Stimulated activated CD4-positive, alpha-beta T cell treated with anti-CD3 and anti-CD28 coated beads, Interleukin-4, amount 100 ng/mL, for 4 hours (primary cell): ENCODE results near the gene SOX30.

ENCODE experiments used
- DNase-seq, 2 experiments: peaks; one replicate each; pipeline ENCODE4 v3.0.0-alpha.2; 2020

The SOX30 gene

GRCh38 chr5:157659868-157660660, 7.8 kb upstream of the SOX30 start:
- DNase-seq: no peak

- no peak for DNase-seq
These were observed 6.7 kb upstream of the SOX30 start for GRCh38 chr5:157658893-157659292.

GRCh38 chr5:157657516-157657915, 5.3 kb upstream of the SOX30 start:
- no peak for DNase-seq

GRCh38 chr5:157651623-157652376, 438 bp downstream of the SOX30 start:
- peak; percentile 77 to 84 for DNase-seq

- no peak for DNase-seq
These were observed 1.1 kb downstream of the SOX30 start for GRCh38 chr5:157650991-157651611.

GRCh38 chr5:157649101-157649500, 3.1 kb downstream of the SOX30 start:
- DNase-seq: no peak

DNA sequence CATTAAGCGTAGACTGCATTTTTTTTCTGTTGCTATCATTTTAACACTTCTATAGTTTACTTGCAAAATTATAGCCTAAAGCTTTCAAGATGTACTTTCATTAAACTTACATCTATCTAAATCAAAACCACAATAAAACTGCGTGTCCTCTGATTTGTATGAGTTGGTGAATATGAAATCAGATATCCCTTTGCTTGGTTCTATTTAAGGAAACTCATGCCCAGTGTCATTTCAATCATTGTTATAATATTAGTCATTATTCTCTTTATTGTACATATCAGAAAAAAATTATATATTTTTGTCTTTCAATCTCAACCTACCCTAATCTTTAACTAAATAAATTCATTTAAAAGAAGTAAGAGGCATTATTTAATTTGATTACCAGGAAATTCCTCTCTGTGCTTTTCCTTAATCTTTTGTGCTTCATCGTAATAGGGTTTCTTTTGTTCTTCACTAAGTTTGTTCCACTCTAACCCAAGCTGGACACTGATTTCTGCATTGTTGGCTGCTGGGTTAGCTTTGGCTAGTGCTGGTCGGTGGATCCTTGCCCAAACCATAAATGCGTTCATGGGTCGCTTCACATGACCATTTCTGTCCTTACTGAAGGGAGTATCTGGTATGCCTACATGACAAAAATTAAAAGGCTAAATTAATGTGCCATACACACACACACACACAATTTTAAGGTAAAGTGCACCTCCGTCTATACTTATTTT, 3.8 kb downstream of the SOX30 start:
- no peak for DNase-seq

DNA sequence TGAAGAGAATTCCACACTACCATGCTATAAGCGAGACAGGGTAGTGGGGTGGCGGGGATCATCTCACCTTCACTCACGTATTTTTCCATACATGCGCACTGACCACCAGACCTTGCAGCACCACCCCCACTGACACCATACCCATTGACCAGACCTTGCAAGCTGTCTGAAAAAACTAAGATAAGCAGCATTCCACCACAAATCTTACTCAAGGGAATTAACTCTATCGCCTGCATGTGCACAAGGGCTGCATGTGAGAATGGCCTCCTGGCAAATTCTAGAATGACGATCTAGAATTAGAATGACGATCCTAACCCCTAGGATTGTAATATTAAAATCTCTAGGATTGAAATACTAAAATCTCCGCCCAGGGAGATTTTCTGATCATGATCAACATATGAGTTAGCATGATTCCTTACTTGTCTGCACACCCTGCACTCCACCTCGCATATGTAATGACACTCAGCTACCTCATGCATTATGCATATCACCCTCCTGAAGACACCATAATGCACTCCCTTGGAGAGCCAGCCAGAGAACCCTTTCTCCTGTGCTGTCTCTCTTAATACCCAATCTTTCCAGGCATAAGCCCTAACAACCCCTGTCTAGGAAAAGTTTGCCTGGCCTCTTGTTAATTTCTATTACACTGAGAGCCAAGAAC, 11.7 kb downstream of the SOX30 start:
- no peak for DNase-seq

GRCh38 chr5:157630341-157630740, 21.9 kb downstream of the SOX30 start:
- no peak for DNase-seq

DNA sequence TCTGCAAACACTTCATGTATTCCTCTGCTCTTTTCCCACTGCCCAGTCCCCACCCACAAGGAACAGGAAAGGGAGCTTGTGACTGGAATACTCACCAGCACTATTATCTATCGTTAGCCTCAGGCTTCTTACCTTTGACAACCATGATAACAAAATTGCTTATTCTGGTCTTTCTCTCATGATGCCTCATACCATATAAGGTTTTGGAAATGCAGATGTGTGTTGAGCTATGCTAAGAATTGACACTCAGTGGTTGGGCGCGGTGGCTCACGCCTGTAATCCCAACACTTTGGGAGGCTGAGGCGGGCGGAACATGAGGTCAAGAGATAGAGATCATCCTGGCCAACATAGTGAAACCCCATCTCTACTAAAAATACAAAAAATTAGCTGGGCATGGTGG, 25.4 kb downstream of the SOX30 start:
- DNase-seq: no peak

- no peak for DNase-seq
These were observed 28.1 kb downstream of the SOX30 start for GRCh38 chr5:157624144-157624543.

DNA sequence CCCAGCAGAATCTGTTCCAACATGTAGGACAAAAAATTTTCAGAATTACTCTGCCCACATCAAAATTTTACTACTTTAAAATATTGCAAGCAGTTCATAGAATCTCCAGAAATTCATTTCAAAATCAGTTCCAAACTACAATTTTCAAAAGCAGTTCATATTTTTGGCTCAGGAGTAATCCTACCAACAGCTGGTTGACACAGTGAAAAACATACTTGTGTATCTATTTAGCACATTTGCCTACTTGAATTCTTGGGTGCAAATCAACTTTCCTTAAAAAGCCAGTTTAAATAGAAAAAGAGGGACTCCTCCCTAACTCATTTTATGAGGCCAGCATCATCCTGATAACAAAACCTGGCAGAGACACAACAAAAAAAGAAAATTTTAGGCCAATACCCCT, 31.5 kb downstream of the SOX30 start:
- DNase-seq: no peak

GRCh38 chr5:157618191-157618765, 34.0 kb downstream of the SOX30 start:
- no peak for DNase-seq

DNA sequence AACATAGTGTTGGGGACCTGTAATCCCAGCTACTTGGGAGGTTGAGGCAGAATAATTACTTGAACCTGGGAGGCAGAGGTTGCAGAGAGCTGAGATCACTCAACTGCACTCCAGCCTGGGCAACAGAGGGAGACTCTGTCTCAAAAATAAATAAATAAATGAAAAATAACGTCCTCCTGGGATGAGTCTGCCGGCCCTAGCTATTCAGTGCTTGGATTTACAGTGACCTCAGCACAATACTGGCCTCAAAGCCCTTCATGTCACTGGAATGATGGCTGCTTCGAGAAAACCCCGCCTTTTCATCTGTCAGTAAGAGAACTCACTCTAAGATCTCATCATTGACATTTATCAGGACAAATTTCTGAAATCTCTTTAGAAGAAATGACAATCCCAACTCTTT, 35.5 kb downstream of the SOX30 start:
- DNase-seq: no peak

DNA sequence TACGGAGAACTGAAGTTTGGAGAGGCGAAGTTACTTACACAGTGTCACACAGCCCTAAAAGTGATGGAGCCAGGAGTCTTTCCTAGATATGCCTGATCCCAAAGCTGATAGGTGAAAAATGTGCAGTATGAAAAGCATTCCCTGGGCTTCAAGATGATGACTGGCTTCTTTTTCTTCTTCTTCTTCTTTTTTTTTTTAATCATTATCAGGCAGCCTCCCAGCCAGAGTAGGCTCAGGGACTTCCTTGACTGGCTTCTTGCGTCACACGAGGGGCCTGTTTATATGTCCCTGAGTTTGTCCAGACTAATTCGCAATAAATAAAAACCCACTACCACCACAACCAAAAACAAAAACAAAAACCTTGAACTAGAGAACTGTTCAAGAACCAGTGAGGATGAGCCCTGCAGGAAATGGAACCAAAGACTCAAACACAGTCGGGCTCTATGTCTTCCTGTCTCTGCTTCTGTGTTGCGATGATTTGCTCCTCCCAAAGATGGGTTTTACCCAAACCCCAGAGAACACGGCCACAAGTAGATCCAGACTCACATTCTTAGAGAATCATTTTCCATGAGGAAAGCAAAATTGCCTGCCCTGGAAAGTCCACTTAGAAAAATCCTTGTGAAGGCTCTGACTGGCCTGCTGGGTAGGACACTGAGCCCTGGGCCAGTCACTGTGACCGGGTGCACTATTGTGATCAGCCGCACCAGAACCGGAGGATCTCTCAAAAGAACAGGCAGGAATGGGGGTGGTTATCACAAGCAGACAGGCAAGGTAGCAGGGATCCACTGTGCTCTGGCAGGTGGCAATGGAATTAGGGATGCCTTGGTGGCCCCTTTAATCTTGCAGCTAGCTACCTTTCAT, 38.6 kb downstream of the SOX30 start:
- no peak for DNase-seq

- DNase-seq: no peak
These were observed 39.7 kb downstream of the SOX30 start for GRCh38 chr5:157612581-157612980.

GRCh38 chr5:157611571-157612476, 40.4 kb downstream of the SOX30 start:
- no peak for DNase-seq

- no peak for DNase-seq
These were observed 41.2 kb downstream of the SOX30 start for GRCh38 chr5:157610990-157611389.

DNA sequence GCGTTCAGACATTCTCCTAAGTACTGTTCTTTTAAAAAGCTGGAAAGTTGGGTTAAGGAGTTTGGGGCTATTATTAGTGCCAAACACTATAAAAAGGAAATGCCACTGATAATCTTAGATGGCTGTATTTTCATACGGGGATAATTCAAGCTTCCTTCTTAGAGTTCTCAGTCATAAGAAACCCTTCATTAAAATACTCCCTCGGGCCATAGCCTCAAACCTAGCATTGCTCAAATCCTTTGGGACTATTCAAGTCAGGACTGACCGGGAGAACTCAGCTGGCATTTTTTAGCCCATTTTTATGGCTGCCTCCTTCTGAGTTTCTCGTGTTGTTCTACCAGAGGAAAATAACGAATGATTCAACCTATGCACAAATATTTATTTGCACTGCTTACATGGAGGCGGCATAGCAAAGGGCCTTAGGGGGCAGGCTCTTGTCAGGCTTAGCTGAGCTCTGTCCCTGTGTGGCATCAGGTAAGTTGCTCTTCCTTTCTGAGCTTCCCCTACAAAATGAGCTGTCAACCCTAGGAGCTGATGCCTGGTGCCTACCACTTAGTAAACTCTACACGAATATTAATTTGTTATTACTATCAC, 43.2 kb downstream of the SOX30 start:
- DNase-seq: no peak
